Measurements from ENCODE around the gene FRRS1L.

- TF ChIP-seq CTCF (IDR thresholded peaks at IDR 0.05): no peak
- no peak for TF ChIP-seq POLR2A (IDR thresholded peaks at IDR 0.05)
Measured at GRCh38 chr9:109205526-109205925, 38.5 kb upstream of the FRRS1L start.
